Large intestine (tissue), 3 donors: ENCODE data around the gene GABBR1. TPM values are rescaled to one million over a fixed set of nuclear protein-coding genes. Genes with fewer than 3 reads are reported as not detected.

Source experiments
- DNase-seq, 2 donors: peaks; one replicate each; pipeline versions ENCODE4 v3.0.0 to v3.0.0-alpha.2; 2013
- H3K27ac ChIP-seq: one replicate; pipeline ENCODE4 v1.5.1; 2013; ENCODE audit warnings: low read length
- H3K27me3 ChIP-seq: 2 replicates; pipeline ENCODE4 v1.6.1; 2013; ENCODE audit warnings: low read length; ENCODE audit not compliant: control insufficient read depth, insufficient read depth
- H3K36me3 ChIP-seq: 2 replicates; pipeline ENCODE4 v1.6.1; 2013; ENCODE audit warnings: low read length; ENCODE audit not compliant: control insufficient read depth, insufficient read depth
- H3K4me1 ChIP-seq: one replicate; pipeline ENCODE4 v1.6.1; 2013; ENCODE audit warnings: low read length; ENCODE audit not compliant: control insufficient read depth, insufficient read depth
- H3K4me3 ChIP-seq: one replicate; pipeline ENCODE4 v1.5.1; 2013; ENCODE audit warnings: low read length
- H3K9me3 ChIP-seq: one replicate; pipeline ENCODE4 v1.6.1; 2013; ENCODE audit warnings: mild to moderate bottlenecking, low read depth, low read length, moderate library complexity; ENCODE audit not compliant: control insufficient read depth
- WGBS: methylation state at CpG from one replicate; pipeline ENCODE4 v1.1.5; 2013; ENCODE audit warnings: low lambda C conversion rate; ENCODE audit not compliant: insufficient coverage; 5-methylcytosine and 5-hydroxymethylcytosine counted together
- polyA plus RNA-seq: library from polyadenylated mRNA; unstranded; fragments of 120-200 nt; gene quantifications from one replicate; pipeline ENCODE4 v1.2.1, GENCODE V29; 2013

GABBR1 gene
- polyA plus RNA-seq, 1 donor = 35.9 TPM

DNA sequence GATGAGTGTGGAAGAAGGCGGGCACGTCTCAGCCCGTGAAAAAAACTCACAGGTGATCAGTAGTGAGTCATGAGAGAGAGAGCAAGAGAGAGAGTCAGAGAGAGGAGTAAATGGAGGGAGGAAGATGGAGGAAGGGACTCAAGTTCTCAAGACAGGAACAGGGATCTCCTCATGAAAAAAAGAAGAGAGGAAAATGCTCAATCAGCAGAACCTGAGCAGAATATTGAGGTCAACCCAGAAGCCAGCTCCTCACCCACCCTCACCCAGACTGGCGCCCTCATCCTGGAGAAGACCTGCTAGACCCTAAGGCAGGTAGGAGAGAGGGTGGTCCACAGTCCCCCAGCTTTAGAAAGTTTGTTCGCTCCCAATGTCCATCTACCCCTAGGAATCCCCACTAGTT lies 78.2 kb downstream of the GABBR1 start:
- no peak overlapping the region for H3K27ac ChIP-seq
- no peaks in the 10 kb centered on the region for H3K36me3 ChIP-seq
- 84% methylated on average over 3 of the region's 5 CpGs for WGBS
- H3K27me3 ChIP-seq = peaks cover 58% of the 10 kb centered on the region
- DNase-seq = no peak
- peaks cover 3% of the 10 kb centered on the region for H3K9me3 ChIP-seq
- H3K4me3 ChIP-seq = no peak overlapping the region
- H3K4me1 ChIP-seq = no peaks in the 10 kb centered on the region

DNA sequence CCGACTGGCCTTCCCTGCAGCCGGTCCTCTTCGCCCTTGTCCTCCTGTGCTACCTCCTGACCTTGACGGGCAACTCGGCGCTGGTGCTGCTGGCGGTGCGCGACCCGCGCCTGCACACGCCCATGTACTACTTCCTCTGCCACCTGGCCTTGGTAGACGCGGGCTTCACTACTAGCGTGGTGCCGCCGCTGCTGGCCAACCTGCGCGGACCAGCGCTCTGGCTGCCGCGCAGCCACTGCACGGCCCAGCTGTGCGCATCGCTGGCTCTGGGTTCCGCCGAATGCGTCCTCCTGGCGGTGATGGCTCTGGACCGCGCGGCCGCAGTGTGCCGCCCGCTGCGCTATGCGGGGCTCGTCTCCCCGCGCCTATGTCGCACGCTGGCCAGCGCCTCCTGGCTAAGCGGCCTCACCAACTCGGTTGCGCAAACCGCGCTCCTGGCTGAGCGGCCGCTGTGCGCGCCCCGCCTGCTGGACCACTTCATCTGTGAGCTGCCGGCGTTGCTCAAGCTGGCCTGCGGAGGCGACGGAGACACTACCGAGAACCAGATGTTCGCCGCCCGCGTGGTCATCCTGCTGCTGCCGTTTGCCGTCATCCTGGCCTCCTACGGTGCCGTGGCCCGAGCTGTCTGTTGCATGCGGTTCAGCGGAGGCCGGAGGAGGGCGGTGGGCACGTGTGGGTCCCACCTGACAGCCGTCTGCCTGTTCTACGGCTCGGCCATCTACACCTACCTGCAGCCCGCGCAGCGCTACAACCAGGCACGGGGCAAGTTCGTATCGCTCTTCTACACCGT lies 79.5 kb downstream of the GABBR1 start:
- no peak overlapping the region for H3K27ac ChIP-seq
- no CpG with 5 or more reads among the region's 83 CpGs for WGBS
- peak; percentile 33 to 42 for DNase-seq
- H3K4me3 ChIP-seq = no peak overlapping the region
- H3K36me3 ChIP-seq = no peaks in the 10 kb centered on the region
- H3K4me1 ChIP-seq = no peaks in the 10 kb centered on the region
- H3K9me3 ChIP-seq = peaks cover 3% of the 10 kb centered on the region
- peaks cover 56% of the 10 kb centered on the region for H3K27me3 ChIP-seq

DNA sequence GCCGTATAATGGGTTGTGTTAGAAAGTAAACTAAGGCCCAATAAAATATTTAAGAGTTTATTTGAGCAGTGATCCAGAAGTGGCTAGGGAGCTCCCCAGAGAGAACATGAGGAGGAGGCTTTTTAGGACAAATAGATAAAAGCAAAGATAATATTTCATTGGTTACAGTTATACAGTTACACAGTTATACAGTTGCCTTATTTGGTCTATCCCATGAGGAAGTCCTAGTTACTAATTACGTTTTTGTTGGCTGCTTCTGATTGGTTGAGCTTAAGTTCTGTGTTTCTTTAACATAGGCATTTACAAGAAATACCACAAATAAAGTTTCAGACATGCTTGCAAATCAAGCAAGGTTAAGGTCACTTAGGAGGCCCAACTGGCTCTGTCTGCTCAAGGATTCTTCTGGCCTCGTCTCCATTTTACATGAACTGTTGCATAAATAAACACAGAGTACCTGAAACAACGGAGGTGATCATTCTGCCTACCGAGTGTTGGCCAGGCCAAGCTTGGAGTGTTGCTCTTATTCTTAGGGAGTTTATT lies 80.4 kb downstream of the GABBR1 start:
- H3K27me3 ChIP-seq = peaks cover 56% of the 10 kb centered on the region
- H3K27ac ChIP-seq = no peak overlapping the region
- 40% methylated on average over 1 of the region's 5 CpGs for WGBS
- no peak overlapping the region for H3K4me3 ChIP-seq
- peak; percentile 19 to 38 for DNase-seq
- no peaks in the 10 kb centered on the region for H3K4me1 ChIP-seq
- H3K36me3 ChIP-seq = no peaks in the 10 kb centered on the region
- peaks cover 3% of the 10 kb centered on the region for H3K9me3 ChIP-seq

DNA sequence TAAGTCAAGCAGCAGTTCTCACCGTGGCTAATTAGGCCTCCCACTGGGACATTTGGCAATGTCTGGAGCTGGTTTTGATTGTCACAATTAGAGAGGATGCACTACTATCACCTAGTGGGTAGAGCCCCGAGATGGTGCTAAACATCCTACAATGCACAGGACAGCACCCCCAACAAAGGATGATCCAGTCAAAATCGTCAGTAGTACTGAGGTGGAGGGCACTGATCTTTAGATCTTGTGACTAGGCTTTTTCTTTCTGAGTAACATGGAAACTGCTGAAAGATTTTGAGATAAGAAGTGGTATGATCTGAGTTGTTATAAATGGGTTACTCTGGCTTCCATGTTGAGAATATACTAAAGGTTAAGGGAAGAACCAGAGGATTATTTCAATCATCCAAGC lies 85.4 kb downstream of the GABBR1 start:
- H3K9me3 ChIP-seq = no peaks in the 10 kb centered on the region
- DNase-seq = no peak
- WGBS = no CpG with 5 or more reads among the region's 3 CpGs

DNA sequence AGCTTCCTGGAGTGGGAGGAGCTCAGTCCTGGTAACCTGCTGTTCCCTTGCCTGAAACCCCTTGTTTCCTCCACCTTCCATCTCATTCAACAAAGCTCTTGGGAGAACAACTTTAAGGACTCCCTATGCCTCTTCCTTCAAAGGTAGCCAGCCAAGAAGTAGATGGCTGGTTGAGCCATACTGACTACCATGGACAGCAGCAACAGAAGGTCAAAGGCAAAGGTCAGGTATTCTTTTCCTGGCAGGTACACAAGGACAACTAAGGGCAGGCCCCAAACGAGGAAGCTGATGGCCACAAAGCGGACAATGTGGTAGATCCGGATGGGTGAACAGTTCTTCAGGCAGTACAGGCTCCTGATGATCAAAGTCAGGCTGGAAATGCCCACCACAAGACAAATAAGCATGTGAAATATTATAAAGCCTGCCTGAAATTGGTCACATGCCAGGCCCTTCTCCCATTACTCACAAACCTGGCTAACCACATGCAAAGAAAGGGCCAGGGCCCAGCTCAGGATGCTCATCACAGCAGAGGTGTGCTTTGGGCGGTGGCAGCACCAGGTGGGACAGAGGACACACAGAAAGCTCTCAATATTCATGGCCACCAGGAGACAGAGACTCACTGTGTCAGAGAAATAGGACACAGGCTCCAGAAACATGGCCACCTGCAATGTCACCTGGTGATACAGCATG lies 95.1 kb downstream of the GABBR1 start:
- Histone ChIP-seq H3K27me3 (no peaks in the 10 kb centered on the region), H3K27ac (no peak overlapping the region), H3K4me1 (no peaks in the 10 kb centered on the region), H3K4me3 (no peak overlapping the region), H3K36me3 (no peaks in the 10 kb centered on the region), H3K9me3 (no peaks in the 10 kb centered on the region)
- WGBS = no CpG with 5 or more reads among the region's 4 CpGs
- DNase-seq = no peak

More for the DNA sequence above, 85.4 kb downstream of the GABBR1 start:
- Histone ChIP-seq H3K36me3 (no peaks in the 10 kb centered on the region), H3K27ac (no peak overlapping the region), H3K27me3 (peaks cover 21% of the 10 kb centered on the region), H3K4me3 (no peak overlapping the region), H3K4me1 (no peaks in the 10 kb centered on the region)

DNA sequence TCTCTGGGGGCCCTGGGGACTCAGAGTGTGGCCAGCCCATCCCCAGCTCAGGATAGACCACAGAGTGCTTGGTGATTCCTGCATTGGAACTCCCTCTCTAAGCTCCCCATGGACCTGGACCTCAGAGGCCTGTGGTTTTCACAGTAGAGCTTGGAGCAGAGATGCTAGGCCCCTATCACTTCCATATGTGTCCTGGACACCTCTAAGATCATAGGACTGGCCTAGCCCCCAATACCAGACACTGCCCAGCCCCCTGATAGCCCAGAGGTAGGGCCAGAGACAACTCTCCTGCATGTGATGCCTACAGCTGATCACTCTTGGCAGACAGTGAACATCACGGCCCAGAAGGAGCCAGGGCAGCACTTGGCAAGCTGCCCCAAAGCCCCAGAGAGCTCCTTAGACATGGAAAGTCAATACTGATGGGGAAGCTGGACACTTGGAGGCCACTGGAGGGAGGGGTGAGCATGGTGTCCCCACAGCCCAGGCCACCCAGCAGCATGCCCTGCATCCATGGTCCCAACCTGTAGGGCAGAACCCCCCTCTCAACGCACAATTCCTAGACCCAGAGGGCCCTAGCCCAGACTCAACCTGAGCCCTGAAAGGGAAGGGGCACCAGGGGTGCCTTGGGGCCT lies 100.5 kb downstream of the GABBR1 start:
- WGBS = no CpG with 5 or more reads among the region's 2 CpGs
- H3K4me1 ChIP-seq = no peaks in the 10 kb centered on the region
- DNase-seq = no peak

DNA sequence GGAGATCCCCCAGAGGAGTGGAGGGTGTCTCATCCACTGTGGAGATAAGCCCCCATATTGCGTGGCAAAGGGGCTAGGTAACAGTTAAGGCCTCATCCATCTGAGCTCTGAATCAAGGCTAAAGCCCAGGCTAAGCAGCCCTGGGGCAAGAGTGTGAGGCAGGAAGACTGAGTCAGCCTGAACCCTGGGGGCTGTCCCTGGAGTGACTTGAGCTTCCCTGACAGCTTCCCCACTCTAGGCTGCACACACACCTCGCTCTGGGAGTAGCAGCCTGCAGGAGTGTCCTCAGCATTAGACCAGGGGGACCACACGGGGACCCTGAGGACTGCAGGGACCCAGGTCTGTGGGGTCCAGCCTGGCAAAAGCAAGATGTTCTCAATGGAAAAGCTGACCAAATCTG lies 101.3 kb downstream of the GABBR1 start:
- WGBS = no CpG with 5 or more reads among the region's 3 CpGs
- no peaks in the 10 kb centered on the region for H3K4me1 ChIP-seq
- no peak overlapping the region for H3K4me3 ChIP-seq
- H3K27ac ChIP-seq = no peak overlapping the region
- H3K36me3 ChIP-seq = no peaks in the 10 kb centered on the region
- DNase-seq = no peak
- H3K9me3 ChIP-seq = no peaks in the 10 kb centered on the region
- no peaks in the 10 kb centered on the region for H3K27me3 ChIP-seq

More for the DNA sequence above, 100.5 kb downstream of the GABBR1 start:
- Histone ChIP-seq H3K36me3 (no peaks in the 10 kb centered on the region), H3K9me3 (no peaks in the 10 kb centered on the region), H3K27ac (no peak overlapping the region), H3K27me3 (no peaks in the 10 kb centered on the region), H3K4me3 (no peak overlapping the region)

DNA sequence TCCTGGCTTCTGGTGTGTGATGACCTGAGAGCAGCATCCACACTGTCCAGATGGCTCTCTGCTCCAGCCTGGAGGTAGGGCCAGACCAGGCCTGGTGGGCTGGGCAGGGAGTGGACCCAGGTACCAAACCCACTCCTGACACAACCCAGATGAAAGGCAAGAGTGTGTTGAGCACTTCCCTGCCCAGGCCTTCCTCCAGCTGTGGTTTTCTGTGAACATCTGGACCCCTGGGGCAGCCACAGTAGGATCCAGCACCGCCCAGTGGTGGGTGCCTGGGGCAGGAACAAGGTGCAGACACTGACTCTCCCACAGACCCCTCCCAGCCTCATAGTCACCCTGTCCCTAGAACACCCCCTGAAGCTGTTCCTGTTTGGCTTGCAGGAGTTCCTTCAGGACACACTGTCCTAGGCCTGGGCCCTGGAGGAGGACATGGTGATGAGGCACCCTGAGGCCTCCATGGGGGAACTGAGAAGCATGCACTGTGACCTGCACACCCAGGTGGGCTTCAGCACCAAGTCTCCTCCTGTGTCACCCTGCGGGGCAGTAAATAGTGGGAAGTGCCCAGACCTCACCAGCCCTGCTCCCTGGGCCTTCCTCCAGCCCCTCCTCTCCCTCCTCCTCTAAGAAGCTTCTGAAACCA lies 102.2 kb downstream of the GABBR1 start:
- Histone ChIP-seq H3K27me3 (no peaks in the 10 kb centered on the region), H3K36me3 (no peaks in the 10 kb centered on the region), H3K4me1 (no peaks in the 10 kb centered on the region), H3K27ac (no peak overlapping the region), H3K9me3 (no peaks in the 10 kb centered on the region), H3K4me3 (no peak overlapping the region)
- no peak for DNase-seq
- WGBS = no CpG with 5 or more reads among the region's 2 CpGs

DNA sequence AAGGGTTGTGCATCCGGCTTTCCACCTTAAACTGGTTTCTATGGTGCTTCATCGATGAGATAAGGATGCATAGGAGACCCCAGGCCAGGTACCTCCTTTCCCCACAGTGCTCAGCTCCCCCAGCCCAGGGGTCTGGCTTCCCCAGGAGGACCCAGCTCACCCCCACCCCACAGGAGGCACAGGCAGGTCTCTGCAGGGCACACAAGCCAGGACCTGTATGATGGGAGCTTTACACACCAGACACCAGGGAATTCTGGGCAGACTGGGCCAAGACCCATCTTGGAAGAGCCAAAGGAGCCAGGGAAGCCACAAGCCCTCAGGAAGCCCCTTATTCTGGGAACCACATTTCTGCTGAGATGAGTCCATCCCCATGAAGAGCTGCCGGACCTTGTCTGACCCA lies 103.0 kb downstream of the GABBR1 start:
- no peak overlapping the region for H3K4me3 ChIP-seq
- no peaks in the 10 kb centered on the region for H3K9me3 ChIP-seq
- no peak overlapping the region for H3K27ac ChIP-seq
- H3K36me3 ChIP-seq = no peaks in the 10 kb centered on the region
- H3K4me1 ChIP-seq = no peaks in the 10 kb centered on the region
- H3K27me3 ChIP-seq = no peaks in the 10 kb centered on the region
- DNase-seq = no peak
- WGBS = no CpG with 5 or more reads among the region's 3 CpGs

DNA sequence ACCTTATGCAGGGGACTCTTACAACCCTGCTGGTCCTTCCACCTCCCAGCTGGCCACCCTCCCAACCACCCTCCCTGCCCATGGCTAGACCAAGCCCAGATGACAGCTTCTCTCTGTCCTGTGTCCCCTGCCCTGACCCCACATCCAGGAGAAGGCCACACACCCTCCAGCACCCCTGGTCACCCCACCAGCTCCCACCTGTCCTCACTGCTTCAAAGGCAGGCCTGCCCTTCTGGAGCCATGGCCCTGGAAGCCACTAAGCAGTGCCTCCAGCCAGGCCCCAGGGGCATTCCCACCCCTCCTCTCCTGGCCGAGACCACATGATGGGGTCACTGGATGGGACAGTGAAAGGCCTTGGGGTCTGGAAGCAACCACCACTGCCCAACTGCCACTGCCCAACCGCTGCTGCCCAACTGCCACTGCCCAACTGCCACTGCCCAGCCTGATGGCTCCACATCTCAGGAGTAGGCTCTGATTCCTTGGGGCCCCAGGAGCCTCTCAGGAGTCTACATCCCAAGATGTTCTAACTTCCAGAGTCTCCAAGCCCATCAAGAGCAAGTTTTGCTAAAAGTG lies 103.9 kb downstream of the GABBR1 start:
- WGBS = no CpG with 5 or more reads among the region's 2 CpGs
- no peaks in the 10 kb centered on the region for H3K9me3 ChIP-seq
- H3K36me3 ChIP-seq = no peaks in the 10 kb centered on the region
- DNase-seq = no peak
- no peak overlapping the region for H3K4me3 ChIP-seq
- no peak overlapping the region for H3K27ac ChIP-seq
- H3K4me1 ChIP-seq = no peaks in the 10 kb centered on the region
- H3K27me3 ChIP-seq = no peaks in the 10 kb centered on the region
